HL-60/S4 treated with phorbol 12-myristate 13-acetate at 8.2 ng/mL for 4 days and 3 days (cell line): ENCODE results near the gene NFIX.

Experiments
- in situ Hi-C: fragments of 300-500 bp; cut with MboI; formaldehyde crosslinking; loops from 2 replicates; pipeline ENCODE4 v1.15.0; 2022; ENCODE audit warnings: low sequenced_read_pairs

Gene NFIX

DNA sequence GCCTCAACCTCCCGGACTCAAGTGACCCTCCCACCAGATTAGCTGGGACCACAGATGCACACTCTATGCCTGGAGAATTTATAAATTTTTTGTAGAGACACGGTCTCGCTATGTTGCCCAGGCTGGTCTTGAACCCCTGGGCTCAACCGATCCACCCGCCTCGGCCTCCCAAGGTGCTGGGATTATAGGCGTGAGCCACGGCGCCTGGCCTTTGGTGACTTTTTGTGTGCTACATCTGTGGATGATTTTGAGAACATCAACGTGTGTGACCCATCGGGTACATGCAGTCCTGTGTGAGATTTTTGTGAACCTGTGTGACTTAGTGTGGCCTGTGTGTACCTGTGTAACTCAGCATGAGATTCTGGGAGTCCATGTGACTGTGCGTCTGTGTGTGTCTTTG is 8.5 kb upstream of the NFIX start:
- in situ Hi-C loops: loop anchor here (25.0 kb wide), 1 partner anchor 601 kb away; no protein-coding TSS in a partner anchor

DNA sequence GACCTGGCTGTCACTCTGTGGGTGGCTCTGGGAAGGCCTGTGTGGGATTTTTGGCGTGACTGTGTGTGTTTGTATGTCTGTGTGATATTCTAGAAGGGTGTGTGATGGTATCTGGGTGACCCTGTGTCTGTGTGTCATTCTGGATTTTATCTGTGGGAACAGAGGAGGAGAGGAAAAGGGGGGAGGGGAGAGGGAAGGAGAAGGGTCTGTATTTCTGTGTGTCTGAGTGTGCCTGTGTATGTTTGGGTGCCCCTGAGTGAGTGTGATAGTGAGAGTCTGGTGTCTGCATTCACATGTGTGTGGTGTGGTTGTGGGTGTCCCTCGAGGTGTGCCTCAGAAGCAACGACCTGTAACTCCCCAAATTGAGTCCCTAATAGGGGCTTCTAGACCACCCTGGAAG is 8.1 kb upstream of the NFIX start:
- in situ Hi-C loops: loop anchor here (25.0 kb wide), 1 partner anchor 600 kb away; no protein-coding TSS in a partner anchor

DNA sequence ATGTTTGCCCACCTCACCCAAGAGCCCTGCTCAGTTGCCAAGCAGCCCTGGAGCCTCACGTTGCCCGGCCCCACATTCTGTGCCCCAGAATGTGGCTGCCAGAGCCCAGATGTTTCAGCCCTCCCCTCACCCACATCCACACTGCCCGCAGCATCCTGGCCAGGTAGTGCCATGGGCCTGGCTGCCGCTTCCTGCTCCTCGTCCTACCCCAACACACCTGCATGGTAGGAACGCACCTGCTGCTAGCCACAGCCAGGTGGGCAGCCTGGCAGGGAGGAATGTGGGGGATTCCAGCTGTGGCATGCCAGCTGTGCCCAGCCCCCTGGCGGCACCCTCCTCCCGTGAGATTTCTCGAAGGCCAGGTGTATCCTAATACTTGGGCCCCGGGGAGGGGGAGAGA is 7.5 kb upstream of the NFIX start:
- in situ Hi-C loops: loop anchor here (25.0 kb wide), 1 partner anchor 600 kb away; no protein-coding TSS in a partner anchor

DNA sequence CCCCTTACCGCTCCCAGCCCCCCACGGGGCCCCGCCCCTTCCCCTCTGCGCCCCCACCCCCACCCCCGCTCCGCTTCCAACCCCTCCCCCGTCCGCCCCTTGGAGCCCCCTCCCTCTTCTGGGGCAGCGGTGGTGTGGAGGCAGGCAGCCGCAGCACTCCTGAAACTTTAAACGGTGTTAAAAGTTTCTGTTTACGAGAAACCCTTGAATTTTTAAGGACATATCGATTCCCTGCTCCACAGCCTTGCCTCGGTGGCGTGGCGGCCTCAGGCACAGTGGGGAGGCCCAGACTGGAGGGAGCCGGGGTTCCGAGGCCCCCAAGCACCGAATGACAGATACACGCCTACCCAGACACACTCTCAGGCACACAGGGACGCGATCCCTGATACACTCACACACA is 4.8 kb upstream of the NFIX start:
- in situ Hi-C loops: loop anchor here (25.0 kb wide), 1 partner anchor 597 kb away; no protein-coding TSS in a partner anchor

DNA sequence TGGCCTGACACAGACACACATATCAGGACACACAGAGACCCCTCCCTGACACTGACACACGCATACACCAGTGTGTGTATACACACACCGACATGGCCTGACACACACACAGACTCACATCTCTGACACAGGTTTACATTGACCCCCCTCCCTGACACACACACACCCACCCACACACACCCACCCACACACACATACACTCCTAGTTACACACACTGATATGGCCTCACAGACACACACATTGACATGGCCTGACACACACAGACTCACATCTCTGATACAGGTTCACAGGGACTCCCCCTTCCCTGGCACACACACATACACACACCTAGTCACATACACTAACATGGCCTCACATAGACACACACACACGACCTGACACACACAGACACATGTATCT is 4.4 kb upstream of the NFIX start:
- in situ Hi-C loops: loop anchor here (25.0 kb wide), 1 partner anchor 596 kb away; no protein-coding TSS in a partner anchor

DNA sequence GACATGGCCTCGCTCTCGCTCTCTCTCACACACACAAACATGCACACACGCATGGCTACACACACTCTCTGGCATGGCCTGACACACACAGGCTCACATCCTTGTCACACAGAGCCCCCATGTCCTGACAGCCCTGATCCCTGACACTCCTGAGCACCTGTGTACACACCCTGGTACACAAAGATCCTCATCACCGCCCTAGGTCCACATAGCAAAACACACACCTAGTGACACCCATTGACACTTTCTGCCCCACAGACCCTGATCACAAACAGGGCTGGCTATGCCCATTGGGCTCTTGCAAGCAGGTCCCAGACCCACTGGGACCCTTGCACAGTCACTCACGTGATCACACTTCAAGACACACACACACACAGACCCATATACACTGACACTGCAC is 4.0 kb upstream of the NFIX start:
- in situ Hi-C loops: loop anchor here (25.0 kb wide), 1 partner anchor 596 kb away; no protein-coding TSS in a partner anchor

DNA sequence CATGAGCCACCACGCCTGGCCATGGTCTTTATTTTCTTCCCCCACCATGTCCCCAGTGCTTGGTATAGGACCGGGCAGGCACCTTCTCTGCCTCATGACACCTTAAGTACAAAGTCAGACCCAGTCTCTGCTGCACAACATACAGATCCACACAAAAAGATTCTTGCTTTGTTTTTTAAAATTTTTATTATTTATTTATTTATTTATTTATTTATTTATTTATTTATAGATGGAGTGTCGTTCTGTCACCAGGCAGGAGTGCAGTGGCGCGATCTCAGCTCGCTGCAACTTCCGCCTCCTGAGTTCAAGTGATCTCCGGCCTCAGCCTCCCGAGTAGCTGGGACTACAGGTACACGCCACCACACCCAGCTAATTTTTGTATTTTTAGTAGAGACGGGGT is 2.5 kb upstream of the NFIX start:
- in situ Hi-C loops: loop anchor here (25.0 kb wide), 1 partner anchor 595 kb away; no protein-coding TSS in a partner anchor

DNA sequence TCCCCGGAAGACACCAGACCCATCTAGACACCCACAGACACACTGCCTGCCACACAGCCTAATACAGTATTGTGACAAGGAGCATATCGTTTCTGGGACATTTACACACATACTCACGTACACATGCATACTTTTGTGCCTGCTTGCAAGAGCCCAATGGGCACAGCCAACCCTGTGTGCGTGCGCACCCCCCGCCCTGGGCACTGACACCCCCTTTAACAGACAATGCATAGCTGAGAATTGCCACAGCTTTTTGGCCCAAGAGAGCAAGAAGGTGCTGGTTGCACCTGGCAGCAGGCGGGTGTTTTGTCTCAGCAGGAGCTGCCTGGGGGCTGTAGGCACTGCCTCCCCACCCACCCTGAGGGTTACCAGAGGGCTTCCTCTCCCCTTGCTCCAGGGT is 1.7 kb upstream of the NFIX start:
- in situ Hi-C loops: loop anchor here (25.0 kb wide), 1 partner anchor 594 kb away; no protein-coding TSS in a partner anchor

DNA sequence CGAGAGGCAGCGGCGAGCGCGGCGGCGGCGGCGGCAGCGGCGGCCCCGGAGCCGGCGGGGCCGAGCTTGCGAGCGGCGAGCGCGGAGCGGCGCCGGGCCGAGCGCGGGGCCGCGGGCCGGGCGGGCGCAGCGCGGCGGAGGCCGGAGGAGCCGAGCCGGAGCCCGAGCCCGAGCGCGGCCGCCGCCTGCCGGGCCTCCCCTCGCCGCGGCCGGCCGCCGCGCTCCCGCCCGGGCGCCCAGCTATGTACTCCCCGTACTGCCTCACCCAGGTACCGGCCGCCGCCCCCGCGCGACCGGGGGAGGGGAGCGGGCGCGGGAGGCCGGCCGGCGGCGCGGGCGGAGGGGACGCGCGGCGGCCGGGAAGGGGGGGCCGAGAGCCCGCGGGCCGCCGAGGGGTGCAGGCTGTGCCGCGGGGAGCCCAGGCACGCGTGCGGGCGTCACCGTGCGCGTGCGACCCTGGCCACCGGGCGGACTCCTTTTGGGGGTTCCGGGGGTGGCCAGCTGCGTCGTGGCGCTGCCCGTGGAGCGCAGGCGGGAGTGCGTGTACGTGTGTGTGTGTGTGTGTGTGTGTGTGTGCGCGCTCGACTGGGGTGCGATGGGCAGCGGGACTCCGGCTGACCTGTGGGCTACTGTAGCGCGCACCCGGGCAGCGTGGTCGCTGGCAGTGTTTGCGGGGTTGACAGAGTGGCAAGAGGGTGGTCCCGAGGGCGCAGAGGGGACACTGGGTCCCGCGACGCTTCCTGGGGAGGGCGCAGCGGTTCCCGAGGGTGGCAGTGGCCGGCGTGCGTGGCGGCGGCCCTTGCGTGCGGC is 526 bp downstream of the NFIX start:
- in situ Hi-C loops: loop anchor here (25.0 kb wide), 1 partner anchor 592 kb away; no protein-coding TSS in a partner anchor

DNA sequence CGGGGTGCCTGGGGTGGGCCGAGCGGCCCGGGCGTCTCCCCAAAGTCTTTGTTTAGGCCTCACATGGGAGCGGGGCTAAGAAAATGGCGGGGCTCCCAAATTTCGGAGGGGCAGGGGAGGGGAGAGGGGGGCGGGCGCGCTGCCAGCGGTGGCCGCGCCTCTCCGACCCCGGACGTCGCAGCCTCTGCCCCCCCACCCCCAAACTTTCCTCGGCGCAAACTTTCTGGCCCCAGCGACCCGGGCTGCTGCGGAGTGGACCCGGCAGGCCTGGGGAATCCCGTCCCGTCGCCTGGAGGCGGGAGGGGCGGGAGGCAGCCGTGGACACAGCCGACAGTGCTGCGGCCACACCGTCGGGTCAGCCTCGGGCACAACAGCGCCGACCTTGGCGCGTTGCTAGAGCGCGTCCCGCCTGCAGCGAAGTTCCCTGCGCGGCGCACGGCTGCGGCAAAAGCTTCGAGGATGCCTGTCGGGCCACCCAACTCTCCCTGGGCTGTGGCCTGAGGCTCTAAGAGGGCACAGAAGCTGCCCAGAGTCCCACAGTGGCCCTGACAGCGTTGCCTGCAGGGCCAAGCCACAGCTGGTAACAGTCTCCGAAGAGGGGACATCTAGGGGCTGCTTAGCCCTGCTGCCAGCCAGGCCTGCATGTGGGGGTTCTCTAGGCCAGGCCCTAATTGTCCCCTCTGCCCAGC is 1.3 kb downstream of the NFIX start:
- in situ Hi-C loops: loop anchor here (25.0 kb wide), 1 partner anchor 591 kb away; no protein-coding TSS in a partner anchor

DNA sequence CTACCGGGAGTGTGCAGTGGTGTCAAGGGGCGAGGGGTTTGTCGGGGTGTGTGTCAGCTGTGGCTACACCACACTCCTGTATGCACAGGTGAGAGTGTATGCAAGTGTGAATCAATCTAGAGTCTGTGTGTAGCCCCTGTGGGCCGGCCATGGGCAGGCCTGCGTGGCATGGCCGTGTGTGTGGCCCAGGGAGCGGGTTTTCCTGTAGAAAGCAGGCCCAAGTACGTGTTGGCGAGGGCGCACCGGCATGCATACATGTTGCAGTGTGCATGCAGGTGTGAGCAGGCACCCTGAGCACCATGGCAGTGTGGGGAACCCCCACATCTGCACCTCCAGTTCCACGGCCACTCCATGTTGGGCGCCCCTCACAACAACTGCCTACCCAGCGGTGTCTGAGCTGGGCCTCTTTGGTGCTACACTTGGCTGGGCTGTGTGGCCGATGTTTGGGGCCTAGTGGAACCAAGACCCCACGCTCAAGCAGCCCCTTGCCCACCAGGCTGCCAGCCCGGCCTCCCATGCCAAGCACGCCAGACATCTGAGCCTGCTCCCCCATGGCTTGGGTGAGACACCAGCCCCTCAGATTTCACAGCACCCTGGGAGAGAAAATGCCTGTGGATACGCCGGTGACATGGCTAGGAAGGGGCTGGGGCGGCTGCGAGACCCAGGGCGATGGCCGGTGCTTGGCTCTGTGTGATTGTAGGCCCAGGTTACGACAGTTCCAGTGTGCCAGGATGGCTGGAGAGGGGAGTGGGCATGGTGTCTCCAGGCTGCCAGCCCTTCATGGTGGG is 2.1 kb downstream of the NFIX start:
- in situ Hi-C loops: loop anchor here (25.0 kb wide), 1 partner anchor 590 kb away; no protein-coding TSS in a partner anchor

DNA sequence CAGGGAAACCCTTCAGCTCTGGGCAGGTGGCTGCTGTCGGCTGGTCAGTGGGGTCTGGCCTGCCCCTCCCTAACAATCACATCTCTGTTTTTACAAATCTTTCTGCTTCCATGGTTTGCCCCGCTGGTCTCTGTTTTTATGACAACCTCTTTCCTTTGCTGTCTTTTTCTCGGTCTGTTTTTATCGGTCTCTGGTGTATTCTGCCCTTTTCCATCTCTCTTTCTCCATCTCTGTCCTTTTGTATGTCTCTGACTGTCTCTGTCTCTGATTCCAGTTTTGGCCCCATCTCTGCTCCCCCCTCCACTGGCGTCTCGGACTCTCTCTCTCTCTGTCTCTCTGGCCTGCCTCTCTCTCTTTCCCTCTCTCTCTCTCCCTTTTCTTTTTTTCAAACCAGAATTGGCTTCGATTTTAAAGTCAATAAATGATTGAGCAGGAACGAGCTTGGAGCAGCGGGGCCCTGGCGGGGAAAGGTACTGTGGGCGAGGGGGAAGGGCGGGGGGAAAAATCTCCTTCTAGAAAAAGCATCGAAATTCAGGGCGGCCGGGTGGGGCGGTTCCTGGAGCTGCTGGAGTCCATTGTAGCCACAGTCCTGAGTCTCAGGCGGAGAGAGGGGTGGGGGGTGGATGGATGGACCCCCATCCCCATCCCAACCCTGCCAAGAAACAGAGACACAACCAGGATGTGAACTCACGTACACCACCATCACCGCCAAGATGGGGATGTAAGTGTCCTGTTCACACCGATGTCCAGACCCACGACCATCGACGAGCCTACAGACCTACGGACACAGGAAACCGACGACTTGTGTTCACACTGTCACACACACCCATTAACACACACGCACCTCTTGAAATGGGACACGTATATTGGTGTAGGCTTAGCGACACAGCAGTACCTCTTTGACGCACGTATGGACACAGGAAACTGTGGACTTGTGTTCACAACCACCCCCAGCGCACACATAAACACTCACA is 3.0 kb downstream of the NFIX start:
- in situ Hi-C loops: loop anchor here (25.0 kb wide), 1 partner anchor 589 kb away; no protein-coding TSS in a partner anchor

DNA sequence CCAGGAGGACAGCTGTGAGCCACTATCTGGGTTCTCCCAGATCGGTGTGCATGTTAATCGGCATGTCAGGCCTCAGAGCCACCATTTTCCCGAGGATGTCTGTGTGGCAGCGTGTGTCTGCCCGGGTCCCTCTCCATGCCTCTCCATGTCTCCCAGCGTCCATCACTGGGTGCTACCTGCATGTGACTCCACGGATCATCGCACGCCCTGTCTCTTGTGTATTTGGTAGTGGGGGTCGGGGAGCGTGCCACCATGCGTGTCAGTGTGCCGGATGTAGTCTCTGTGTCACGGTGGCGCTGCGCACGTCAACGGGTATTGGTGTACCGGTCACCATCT is 5.9 kb downstream of the NFIX start:
- in situ Hi-C loops: no loop called here

DNA sequence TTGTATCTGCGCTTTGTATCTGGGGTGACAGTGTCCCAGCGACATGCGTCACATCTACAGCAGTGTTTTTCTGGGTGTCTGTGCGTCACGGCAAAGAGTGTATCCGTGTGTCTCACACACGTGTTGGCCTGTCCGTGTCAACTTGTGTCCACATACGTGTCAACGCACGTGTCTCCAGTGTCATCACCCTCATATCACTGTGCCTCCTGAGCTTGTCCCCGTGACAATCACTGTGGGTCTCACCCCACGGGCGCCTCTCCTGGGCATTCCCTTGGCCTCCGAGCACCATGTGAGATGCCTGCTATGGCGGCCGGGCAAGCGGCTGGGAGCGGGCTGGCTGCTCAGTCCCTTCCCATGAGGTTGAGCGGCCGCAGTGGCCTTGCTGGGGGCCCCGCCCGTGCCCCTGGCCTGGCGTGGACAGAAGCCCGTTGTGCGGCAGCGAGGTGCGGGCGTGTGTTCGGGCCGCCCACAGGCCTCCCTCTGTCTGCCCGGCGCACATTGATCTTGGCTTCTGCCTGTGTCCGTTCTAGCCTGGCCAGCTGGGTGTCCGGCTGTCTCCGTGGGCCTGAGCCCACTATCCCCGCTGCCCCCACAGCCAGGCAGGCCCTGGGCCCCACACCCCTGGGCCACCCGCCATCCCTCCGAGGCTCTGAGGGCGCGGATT is 6.4 kb downstream of the NFIX start:
- in situ Hi-C loops: no loop called here

DNA sequence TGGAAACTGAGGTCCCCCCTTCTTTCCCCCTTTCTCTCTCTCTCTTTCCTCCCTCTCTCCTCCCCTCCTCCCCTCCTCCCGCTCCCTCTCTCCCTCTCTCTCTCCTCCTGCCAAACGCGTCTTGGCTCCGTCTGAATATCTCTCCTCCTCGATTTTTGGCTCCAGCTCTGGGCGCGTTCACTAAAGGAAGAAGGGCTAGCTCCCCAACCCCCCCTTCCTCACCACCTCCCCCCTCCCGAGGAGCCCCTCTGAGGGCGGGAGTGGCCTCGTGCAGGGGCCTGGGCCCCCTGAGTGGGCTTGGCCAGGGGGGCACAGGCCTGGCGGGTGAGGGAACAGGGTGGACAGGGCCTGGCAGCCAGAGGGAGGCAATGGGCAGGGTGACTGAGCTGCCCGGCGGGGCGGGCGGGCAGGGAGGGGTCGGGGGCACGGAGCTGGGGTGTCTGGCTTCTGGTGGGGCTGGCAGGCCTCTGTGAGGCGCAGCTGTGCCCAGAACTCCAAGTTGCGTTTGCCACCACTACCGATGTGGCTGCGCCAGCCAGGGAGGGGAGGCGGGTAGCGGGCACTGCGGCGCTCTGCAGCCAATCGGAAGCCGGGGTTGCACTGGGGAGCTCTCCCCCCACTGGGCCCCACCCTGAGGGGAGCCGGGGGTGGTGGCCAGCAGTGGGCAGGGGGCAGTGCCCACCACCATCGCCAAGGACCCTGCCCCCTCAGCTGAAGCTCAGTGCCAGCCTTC is 7.1 kb downstream of the NFIX start:
- in situ Hi-C loops: no loop called here

DNA sequence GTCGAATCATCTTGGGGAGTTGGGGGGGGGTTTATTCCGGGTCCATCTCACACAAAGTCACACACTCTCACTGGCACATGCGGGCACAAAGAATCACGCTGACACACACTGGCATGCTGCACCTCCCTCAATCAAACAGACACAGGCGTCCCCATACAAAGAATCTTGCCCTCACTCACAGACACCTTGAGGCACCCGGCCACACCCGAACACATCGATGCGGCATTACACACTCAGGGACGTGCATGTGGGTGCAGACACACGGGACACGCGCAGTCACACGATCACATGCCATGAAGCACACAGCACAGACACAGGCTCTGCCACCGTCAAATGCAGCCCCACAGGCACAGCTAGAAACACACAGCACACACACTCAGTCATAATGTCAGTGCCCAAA is 7.8 kb downstream of the NFIX start:
- in situ Hi-C loops: no loop called here

DNA sequence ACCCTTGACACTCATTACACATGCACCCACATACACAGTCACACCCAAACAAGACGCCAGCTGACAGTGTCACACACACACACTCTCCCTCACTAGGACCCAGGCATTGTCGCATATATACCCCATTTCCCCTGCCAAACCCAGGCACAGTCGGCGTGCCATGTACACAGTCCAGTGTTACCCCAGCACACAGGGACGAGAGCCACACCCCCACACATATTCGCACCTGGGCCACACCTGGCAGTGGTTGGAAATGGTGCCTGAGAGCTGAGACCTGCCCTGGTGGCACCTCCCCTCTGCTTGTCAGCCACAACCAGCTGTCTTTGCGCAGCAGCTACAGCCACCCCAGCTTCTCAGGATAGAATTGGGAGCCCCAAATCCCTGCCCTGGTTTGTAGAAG is 9.0 kb downstream of the NFIX start:
- in situ Hi-C loops: no loop called here

DNA sequence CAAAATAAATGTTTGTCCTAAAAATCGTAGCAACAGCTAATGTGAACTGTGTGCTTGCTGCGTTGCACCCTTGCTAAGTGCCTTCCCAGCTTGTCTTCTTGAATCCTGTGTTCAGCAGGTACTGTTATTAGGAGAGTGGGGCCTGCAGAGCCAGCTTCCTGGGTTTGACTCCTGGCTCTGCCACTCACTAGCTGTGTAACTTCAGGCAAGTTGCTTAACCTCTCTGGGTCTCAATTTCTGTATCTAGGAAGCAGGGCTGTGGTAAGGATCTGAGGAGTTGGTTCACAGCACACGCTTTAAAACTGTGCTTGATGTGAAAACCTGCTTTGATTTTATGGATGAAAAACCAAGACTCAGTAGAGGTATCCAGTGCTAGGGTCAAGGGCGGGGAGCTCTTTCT is 10.0 kb downstream of the NFIX start:
- in situ Hi-C loops: no loop called here
